ENCODE data around the gene ARRDC5.

GRCh38 chr19:4932711-4933110, 30.0 kb upstream of the ARRDC5 start:
- TF ChIP-seq CTCF (IDR thresholded peaks at IDR 0.05; ENCODE audit: extremely low read depth in 1 of 2, insufficient read depth in 1 of 2, low read depth in 1 of 2, low read length in 2 of 2) (no peak), GATA2 (IDR thresholded peaks at IDR 0.05; ENCODE audit: insufficient read depth, insufficient read length, low read depth, low read length) (no peak)
